Effector memory CD4-positive, alpha-beta T cell (primary cell): Measurements from ENCODE around the gene KPNA3.

ENCODE experiments used
- DNase-seq, 3 donors: peaks; one replicate each; pipeline ENCODE4 v3.0.0-alpha.2; 2020
- H3K27ac ChIP-seq: 2 replicates; pipeline ENCODE4 v1.7.0; 2013; ENCODE audit warnings: mild to moderate bottlenecking, low read length, moderate library complexity; ENCODE audit not compliant: insufficient read depth, poor library complexity, severe bottlenecking
- H3K27me3 ChIP-seq: replicated peaks from 2 replicates; pipeline ENCODE4 v1.7.0; 2013; ENCODE audit warnings: mild to moderate bottlenecking, low read length; ENCODE audit not compliant: insufficient read depth, control insufficient read depth, poor library complexity, severe bottlenecking
- H3K36me3 ChIP-seq: 2 replicates; pipeline ENCODE4 v1.7.0; 2013; ENCODE audit warnings: mild to moderate bottlenecking, low read length, moderate library complexity; ENCODE audit not compliant: control insufficient read depth, insufficient read depth
- H3K4me1 ChIP-seq: 2 replicates; pipeline ENCODE4 v1.7.0; 2013; ENCODE audit warnings: low read length, mild to moderate bottlenecking; ENCODE audit not compliant: control insufficient read depth, insufficient read depth, poor library complexity, severe bottlenecking
- H3K4me3 ChIP-seq: 2 replicates; pipeline ENCODE4 v1.7.0; 2013; ENCODE audit warnings: low read length, low read depth, mild to moderate bottlenecking; ENCODE audit not compliant: insufficient read depth, poor library complexity, severe bottlenecking
- H3K9me3 ChIP-seq: 2 replicates; pipeline ENCODE4 v1.7.0; 2013; ENCODE audit warnings: mild to moderate bottlenecking, low read length, moderate library complexity; ENCODE audit not compliant: control insufficient read depth

KPNA3 gene

DNA sequence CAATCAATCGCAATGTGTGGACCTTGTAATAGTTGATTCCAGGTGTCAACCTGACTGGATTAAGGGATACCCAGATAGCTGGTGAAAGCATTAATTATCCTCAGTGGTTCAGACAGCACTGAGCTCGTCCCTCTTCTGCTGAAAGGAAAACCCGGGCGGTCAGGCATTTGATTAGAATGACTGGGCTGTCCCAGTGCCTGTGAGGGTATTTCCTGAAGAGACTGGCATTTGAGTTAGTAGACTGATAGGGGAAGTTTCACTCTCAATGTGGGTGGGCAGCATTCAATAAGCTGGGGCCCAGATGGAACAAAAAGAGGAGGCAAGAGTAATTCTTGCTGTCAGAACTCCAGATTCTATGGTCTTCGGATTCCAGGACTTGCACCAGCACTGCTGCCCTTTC, 31.9 kb downstream of the KPNA3 start:
- no peak overlapping the region for H3K27ac ChIP-seq

DNA sequence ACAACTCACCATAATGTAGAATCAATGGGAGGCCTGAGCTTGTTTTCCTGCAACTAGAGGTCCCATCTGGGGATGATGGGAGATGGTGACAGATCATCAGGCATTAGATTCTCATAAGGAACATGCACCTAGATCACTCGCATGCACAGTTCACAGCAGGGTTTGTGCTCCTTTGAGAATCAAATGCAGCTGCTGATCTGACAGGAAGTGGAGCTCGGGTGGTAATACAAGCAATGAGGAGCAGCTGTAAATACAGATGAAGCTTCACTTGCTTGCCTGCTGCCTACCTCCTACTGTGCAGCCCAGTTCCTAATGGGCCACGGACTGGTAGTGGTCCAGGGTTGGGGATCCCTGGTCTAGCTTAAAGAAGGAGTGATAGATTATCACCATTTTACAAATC, 33.0 kb downstream of the KPNA3 start:
- H3K4me1 ChIP-seq, result no peaks in the 10 kb centered on the region
- no peaks in the 10 kb centered on the region for H3K36me3 ChIP-seq
- H3K27me3 ChIP-seq, result no peaks in the 10 kb centered on the region
- no peak overlapping the region for H3K4me3 ChIP-seq
- H3K27ac ChIP-seq, result no peak overlapping the region
- DNase-seq, result no peak
- no peaks in the 10 kb centered on the region for H3K9me3 ChIP-seq

More for the DNA sequence above, 31.9 kb downstream of the KPNA3 start:
- H3K27me3 ChIP-seq, result no peaks in the 10 kb centered on the region
- H3K4me3 ChIP-seq, result no peak overlapping the region
- H3K4me1 ChIP-seq, result no peaks in the 10 kb centered on the region
- no peaks in the 10 kb centered on the region for H3K9me3 ChIP-seq
- H3K36me3 ChIP-seq, result no peaks in the 10 kb centered on the region
- DNase-seq, result no peak

DNA sequence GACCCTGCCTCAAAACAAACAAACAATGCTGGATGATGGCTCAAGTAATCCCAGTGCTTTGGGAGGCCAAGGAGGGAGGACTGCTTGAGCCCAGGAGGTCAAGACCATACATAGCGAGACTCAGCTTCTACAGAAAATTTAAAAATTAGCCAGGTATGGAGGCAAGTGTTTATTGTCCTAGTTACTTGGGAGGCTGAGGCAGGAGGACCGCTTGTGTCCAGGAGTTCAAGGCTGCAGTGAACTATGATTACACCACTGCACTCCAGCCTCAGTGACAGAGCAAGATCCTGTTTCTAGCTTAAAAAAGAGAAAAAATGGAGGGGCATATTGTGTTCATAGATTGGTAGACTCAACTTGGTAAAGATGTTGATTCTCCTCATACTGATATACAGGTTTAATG, 36.2 kb downstream of the KPNA3 start:
- Histone ChIP-seq H3K9me3 (no peaks in the 10 kb centered on the region), H3K36me3 (no peaks in the 10 kb centered on the region), H3K4me1 (no peaks in the 10 kb centered on the region), H3K4me3 (no peak overlapping the region), H3K27ac (no peak overlapping the region), H3K27me3 (no peaks in the 10 kb centered on the region)
- no peak for DNase-seq

DNA sequence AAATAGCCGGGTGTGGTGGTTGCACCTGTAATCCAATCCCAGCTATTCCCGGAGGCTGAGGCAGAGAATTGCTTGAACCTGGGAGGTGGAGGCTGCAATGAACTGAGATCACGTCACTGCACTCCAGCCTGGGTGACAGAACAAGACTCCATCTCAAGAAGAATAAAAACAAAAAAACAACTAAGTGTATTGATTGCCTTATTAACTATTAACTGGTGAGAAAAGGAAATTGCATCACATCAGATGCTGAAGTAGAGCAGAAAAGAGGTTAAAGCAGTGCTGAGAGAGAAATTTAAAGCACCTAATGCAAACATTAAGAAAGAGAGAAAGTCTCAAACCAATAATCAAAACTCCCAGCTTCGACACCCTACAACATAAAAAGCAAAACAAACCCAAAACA, 38.3 kb downstream of the KPNA3 start:
- Histone ChIP-seq H3K27me3 (no peaks in the 10 kb centered on the region), H3K36me3 (no peaks in the 10 kb centered on the region), H3K4me1 (no peaks in the 10 kb centered on the region), H3K4me3 (no peak overlapping the region), H3K9me3 (no peaks in the 10 kb centered on the region), H3K27ac (no peak overlapping the region)
- DNase-seq, result no peak

DNA sequence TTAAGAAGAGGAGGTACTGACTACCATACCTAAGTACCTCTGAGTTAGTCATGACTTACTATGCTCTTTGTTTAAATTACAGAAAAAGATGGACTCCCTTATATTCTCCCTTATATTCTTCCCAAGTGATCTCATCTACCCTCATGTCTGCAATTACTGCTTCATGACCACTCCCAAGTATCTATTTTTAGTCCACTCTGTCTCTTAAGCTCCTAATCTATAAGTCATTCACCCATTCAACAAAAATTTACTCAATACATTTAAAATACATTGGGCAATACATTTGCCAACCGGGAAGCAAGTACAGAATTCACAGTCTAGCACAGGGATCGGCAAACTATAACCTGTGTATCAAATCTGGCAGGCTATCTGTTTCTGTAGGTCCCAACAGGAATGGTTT, 42.6 kb downstream of the KPNA3 start:
- no peak overlapping the region for H3K27ac ChIP-seq
- no peaks in the 10 kb centered on the region for H3K9me3 ChIP-seq
- no peaks in the 10 kb centered on the region for H3K4me1 ChIP-seq
- no peak for DNase-seq
- no peaks in the 10 kb centered on the region for H3K27me3 ChIP-seq
- H3K36me3 ChIP-seq, result no peaks in the 10 kb centered on the region
- no peak overlapping the region for H3K4me3 ChIP-seq

DNA sequence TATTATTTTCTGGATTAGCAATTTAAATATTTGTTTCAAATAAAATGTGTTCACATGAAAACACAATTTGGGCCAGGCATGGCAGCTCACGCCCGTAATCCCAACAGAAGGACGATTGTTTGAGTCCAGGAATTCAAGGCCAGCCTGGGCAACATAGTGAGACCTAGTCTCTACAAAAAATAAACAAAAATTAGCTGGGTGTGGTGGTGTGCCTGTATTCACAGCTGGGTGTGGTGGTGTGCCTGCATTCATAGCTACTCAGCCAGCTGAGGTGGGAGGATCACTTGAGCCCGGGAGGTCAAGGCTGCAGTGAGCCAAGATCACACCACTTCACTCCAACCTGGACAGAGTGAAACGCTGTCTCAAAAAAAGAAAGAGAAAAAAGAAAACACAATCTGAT, 46.4 kb downstream of the KPNA3 start:
- no peaks in the 10 kb centered on the region for H3K27me3 ChIP-seq
- no peaks in the 10 kb centered on the region for H3K9me3 ChIP-seq
- no peak overlapping the region for H3K27ac ChIP-seq
- H3K4me1 ChIP-seq, result no peaks in the 10 kb centered on the region
- no peak for DNase-seq
- H3K4me3 ChIP-seq, result no peak overlapping the region
- H3K36me3 ChIP-seq, result no peaks in the 10 kb centered on the region

DNA sequence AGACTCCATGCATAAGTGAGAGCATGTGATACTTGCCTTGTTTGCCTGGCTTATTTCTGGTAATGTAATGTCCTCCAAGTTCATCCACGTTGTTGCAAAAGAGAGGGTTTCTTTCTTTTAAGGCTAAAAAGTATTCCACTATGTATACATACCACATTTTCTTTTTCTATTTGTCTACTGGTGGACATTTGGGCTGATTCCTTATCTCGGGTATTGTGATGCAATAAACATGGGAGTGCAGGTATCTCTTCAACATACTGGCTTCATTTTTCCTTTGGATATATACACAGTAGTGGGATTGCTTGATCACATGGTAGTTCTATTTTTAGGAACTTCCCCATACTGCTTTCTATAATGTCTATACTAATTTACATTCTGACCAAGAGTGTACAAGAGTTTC, 51.6 kb downstream of the KPNA3 start:
- Histone ChIP-seq H3K9me3 (no peaks in the 10 kb centered on the region), H3K36me3 (no peaks in the 10 kb centered on the region), H3K27ac (no peak overlapping the region), H3K27me3 (no peaks in the 10 kb centered on the region), H3K4me3 (no peak overlapping the region), H3K4me1 (no peaks in the 10 kb centered on the region)
- no peak for DNase-seq

DNA sequence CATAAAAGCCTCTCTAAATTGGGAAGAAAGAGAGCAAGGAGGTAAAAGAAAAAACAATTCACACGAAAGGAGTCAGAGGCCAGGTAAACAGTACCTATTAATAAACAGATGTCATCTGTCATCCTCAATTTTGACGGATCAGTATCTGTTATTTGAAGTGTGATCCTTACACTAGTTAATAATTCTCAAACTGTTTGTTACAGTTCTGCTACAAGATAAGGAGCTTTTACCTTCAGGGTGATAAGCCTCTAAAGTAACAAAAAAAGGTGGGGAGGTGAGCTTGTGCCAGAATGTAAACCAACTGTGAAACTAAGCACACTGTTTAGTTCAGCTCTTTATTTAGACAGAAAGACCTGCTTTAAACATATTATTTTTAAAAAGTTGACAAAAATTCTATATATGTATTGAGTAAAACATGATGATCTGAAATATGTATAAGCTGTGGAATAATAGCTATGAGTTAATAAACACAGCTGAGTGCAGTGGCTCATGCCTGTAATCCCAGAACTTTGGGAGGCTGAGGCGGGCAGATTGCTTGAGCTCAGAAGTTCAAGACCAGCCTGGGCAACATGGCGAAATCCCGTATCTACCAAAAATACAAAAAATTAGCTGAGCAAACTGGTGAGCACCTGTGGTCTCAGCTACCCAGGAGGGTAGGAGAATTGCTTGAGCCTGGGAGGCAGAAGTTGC, 52.8 kb downstream of the KPNA3 start:
- Histone ChIP-seq H3K9me3 (no peaks in the 10 kb centered on the region), H3K27me3 (no peaks in the 10 kb centered on the region), H3K4me3 (no peak overlapping the region), H3K4me1 (no peaks in the 10 kb centered on the region), H3K36me3 (no peaks in the 10 kb centered on the region), H3K27ac (no peak overlapping the region)
- no peak for DNase-seq

DNA sequence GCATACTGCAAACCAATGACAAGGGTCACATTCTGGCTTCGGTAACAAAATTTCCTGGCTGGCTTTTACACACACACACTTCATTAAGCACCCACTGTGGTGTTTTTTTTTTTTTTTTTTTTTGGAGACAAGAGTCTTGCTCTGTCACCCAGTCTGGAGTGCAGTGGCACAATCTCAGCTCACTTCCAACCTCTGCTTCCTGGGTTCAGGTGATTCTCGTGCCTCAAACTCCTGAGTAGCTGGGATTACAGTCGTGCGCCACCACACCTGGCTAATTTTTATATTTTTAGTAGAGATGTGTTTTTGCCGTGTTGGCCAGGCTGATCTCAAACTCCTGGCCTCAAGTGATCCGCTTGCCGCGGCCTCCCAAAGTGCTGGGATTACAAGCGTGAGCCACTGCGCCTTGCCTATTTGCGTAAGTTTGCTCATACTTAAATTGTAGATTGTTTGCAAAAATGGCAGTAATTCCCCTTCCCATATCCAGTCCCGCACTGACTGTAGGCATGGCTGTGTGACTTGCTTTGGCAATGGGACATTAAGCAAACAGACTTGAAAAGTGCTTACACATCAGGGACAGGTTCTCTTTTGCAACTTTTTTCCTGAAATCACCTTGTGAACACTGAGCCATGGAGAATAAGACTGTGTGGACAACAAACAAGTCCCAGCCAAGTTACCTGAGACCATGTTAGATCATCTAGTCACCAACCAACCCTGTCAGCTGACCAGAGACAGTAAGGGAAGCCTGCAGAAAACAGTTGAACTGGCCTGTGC, 59.1 kb downstream of the KPNA3 start:
- Histone ChIP-seq H3K4me1 (no peaks in the 10 kb centered on the region), H3K9me3 (no peaks in the 10 kb centered on the region), H3K36me3 (peaks cover 18% of the 10 kb centered on the region), H3K4me3 (no peak overlapping the region), H3K27ac (no peak overlapping the region), H3K27me3 (no peaks in the 10 kb centered on the region)
- DNase-seq, result no peak

DNA sequence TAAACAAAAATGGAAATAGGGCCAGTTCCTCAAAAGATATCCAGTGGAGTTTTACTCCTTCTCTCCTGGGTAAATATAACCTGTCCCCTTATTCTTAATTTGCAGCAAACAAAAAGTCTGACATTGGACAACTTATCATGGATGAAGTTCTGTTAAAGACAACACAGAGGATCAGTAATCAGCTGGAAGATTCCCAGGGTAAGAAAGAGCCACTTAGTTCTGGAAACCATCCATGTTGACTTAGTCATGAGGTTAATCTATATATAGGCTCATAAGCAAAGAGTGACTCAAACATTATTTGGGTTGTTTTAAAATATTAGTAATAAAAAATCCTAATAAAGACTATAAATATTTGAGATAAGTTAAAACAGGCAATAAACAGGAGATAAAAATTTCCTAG, 60.7 kb downstream of the KPNA3 start:
- Histone ChIP-seq H3K9me3 (no peaks in the 10 kb centered on the region), H3K36me3 (peaks cover 19% of the 10 kb centered on the region), H3K4me3 (no peak overlapping the region), H3K4me1 (no peaks in the 10 kb centered on the region), H3K27ac (no peak overlapping the region), H3K27me3 (no peaks in the 10 kb centered on the region)
- no peak for DNase-seq
